Measurements from ENCODE around the gene PELI3. TPM values are rescaled to one million over a fixed set of nuclear protein-coding genes. Genes with fewer than 3 reads are reported as not detected.
A peak's percentile ranks its signal among the peaks of the same experiment; 100 is the strongest.

Gene PELI3
- total and polyA plus RNA-seq, 10 of the 15 experiments (the other 5 are each of a cell fraction or from before 2014, with no cell fraction given): 0.14 to 1.5 (median 0.66) TPM

DNA sequence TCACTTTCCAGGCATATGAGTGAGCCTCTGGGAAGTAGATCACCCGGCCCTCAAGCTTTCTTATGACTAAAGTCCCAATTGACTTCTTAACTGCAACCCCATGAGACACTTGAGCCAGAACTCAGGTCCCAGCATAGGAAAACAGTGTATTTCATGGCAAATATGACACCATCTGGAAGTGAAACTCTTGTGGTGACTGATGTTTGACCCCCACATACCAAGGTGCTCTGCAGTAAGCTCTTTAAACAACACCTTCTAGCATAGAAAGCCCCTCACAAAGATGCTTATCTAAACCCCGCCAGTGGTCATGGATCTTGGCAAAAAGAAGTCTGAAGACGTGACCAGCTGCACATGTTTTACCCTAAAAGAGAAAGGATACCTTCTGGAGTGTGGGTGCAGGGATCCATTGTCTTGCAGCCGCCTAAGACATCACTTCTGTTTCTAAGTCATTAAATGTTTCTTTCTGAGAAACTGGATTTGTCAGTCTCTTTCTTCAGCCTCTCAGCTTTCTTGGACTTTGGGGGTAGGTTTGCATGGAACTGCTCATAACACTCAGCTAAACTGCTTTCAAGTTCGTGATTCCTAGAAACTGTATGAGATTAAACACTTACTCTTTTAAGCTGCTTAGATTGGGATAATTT is 7.4 kb upstream of the PELI3 start (continued):
- 0 out of 2 replicates have a peak, but pooled peaks have one; percentile 8 for TF ChIP-seq CREM (IDR thresholded peaks at IDR 0.05; ENCODE audit: low read depth)

DNA sequence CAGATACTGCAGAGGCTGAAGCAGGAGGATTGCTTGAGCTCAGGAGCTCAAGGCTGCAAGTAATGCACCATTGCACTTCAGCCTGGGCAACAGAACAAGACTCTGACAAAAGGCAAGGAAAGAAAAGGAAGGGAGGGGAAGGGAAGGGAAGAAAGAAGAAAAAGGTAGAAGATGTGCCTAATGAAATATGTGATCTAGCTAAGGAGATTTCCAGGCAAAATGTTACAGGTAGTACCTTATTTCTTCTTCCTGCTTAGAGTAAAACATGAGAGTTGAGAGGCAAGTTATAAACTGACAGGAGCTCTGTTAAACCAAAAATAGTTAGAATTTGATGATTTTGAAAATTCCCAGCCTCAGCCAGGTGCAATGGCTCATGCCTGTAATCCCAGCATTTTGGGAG is 4.7 kb upstream of the PELI3 start:
- BruUV-seq (replicated peaks): no TSS peak

More for the DNA sequence above, 4.7 kb upstream of the PELI3 start:
- H3K4me3 ChIP-seq: no peak overlapping the region
- H2AFZ ChIP-seq (ENCODE audit: control insufficient read depth, low read depth, low read length): no peak overlapping the region
- no peaks in the 10 kb centered on the region for H3K79me2 ChIP-seq (ENCODE audit: control insufficient read depth, insufficient read depth, low read length)
- in situ Hi-C loops (cut with MboI) (no loop called here), intact Hi-C loops (cut with micrococcal nuclease; ENCODE audit: unreplicated experiment) (no loop called here)
- no peaks in the 10 kb centered on the region for H4K20me1 ChIP-seq (ENCODE audit: control insufficient read depth, insufficient read depth)
- H3K27me3 ChIP-seq (replicated peaks in 1 of 2; ENCODE audit: control insufficient read depth in 2 of 2, insufficient read depth in 2 of 2, low read length in 1 of 2): no peaks in the 10 kb centered on the region
- RAD21 ChIA-PET (ENCODE audit: unreplicated experiment): interaction anchor here (1.5 kb wide), 1 partner anchor 23 kb away, joined by 4 read pairs; the partner anchor contains the start of gene MRPL11
- H3K9me3 ChIP-seq (replicated peaks; ENCODE audit: control insufficient read depth, insufficient read depth, low read length): no peaks in the 10 kb centered on the region; the same call in 1 of the 3 replicates
- no peak for TF ChIP-seq EED (IDR thresholded peaks at IDR 0.05; ENCODE audit: low read depth)
- no peak for TF ChIP-seq PAX5 (IDR thresholded peaks at IDR 0.05; ENCODE audit: borderline replicate concordance, low read depth, low read length)
- no peak for TF ChIP-seq MYB (IDR thresholded peaks at IDR 0.05; ENCODE audit: borderline replicate concordance, low read depth, low read length)
- no peak for TF ChIP-seq BHLHE40 (IDR thresholded peaks at IDR 0.05; ENCODE audit: borderline replicate concordance in 1 of 2, low read depth in 2 of 2, low read length in 1 of 2)
- no peak for TF ChIP-seq ZNF217 (IDR thresholded peaks at IDR 0.05)
- TF ChIP-seq, protein P1, sequence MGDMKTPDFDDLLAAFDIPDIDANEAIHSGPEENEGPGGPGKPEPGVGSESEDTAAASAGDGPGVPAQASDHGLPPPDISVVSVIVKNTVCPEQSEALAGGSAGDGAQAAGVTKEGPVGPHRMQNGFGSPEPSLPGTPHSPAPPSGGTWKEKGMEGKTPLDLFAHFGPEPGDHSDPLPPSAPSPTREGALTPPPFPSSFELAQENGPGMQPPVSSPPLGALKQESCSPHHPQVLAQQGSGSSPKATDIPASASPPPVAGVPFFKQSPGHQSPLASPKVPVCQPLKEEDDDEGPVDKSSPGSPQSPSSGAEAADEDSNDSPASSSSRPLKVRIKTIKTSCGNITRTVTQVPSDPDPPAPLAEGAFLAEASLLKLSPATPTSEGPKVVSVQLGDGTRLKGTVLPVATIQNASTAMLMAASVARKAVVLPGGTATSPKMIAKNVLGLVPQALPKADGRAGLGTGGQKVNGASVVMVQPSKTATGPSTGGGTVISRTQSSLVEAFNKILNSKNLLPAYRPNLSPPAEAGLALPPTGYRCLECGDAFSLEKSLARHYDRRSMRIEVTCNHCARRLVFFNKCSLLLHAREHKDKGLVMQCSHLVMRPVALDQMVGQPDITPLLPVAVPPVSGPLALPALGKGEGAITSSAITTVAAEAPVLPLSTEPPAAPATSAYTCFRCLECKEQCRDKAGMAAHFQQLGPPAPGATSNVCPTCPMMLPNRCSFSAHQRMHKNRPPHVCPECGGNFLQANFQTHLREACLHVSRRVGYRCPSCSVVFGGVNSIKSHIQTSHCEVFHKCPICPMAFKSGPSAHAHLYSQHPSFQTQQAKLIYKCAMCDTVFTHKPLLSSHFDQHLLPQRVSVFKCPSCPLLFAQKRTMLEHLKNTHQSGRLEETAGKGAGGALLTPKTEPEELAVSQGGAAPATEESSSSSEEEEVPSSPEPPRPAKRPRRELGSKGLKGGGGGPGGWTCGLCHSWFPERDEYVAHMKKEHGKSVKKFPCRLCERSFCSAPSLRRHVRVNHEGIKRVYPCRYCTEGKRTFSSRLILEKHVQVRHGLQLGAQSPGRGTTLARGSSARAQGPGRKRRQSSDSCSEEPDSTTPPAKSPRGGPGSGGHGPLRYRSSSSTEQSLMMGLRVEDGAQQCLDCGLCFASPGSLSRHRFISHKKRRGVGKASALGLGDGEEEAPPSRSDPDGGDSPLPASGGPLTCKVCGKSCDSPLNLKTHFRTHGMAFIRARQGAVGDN (IDR thresholded peaks at IDR 0.05): no peak
- TF ChIP-seq RFX5 (IDR thresholded peaks at IDR 0.05; ENCODE audit: low read depth, low read length): no peak
- no peak for TF ChIP-seq IRF4 (IDR thresholded peaks at IDR 0.05; ENCODE audit: low read depth, low read length)
- TF ChIP-seq, protein P2, sequence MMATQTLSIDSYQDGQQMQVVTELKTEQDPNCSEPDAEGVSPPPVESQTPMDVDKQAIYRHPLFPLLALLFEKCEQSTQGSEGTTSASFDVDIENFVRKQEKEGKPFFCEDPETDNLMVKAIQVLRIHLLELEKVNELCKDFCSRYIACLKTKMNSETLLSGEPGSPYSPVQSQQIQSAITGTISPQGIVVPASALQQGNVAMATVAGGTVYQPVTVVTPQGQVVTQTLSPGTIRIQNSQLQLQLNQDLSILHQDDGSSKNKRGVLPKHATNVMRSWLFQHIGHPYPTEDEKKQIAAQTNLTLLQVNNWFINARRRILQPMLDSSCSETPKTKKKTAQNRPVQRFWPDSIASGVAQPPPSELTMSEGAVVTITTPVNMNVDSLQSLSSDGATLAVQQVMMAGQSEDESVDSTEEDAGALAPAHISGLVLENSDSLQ (IDR thresholded peaks at IDR 0.05): no peak
- no peak for TF ChIP-seq PAX8 (IDR thresholded peaks at IDR 0.05)
- CTCF ChIA-PET: interaction anchor here (0.9 to 1.0 kb wide), 2 partner anchors 17 to 73 kb away, joined by 4 to 5 read pairs; no protein-coding TSS in a partner anchor
- peaks cover 29% of the 10 kb centered on the region for H3K4me1 ChIP-seq (ENCODE audit: control insufficient read depth, insufficient read depth, low read length)
- ATAC-seq: no peak
- no peak for FAIRE-seq
- DNase-seq (ENCODE audit: low read depth, low spot score): no peak
- POLR2A ChIA-PET: interaction anchor here (1.1 to 1.3 kb wide), 2 partner anchors 18 to 23 kb away, joined by 3 to 7 read pairs; partner anchors contain the start of genes DPP3 and MRPL11
- no peaks in the 10 kb centered on the region for H3K36me3 ChIP-seq (ENCODE audit: control insufficient read depth in 2 of 2, insufficient read depth in 2 of 2, low read length in 1 of 2)
- SMC1A ChIA-PET (ENCODE audit: uncharacterized antibody, unreplicated experiment): no interaction called here
- no peak overlapping the region for H3K27ac ChIP-seq (ENCODE audit: control insufficient read depth, insufficient read depth)
- no peak overlapping the region for H3K4me2 ChIP-seq (ENCODE audit: control insufficient read depth, insufficient read depth)
- no peak overlapping the region for H3K9ac ChIP-seq (ENCODE audit: control insufficient read depth, insufficient read depth, low read length)

All from GM12878 (cell line).